Kidney (tissue), 14 donors: ENCODE measurements around the gene SLCO4A1. TPM values are rescaled to one million over a fixed set of nuclear protein-coding genes. Genes with fewer than 3 reads are reported as not detected.

ENCODE experiments used
- DNase-seq, 5 donors: peaks; one replicate each; pipeline ENCODE4 v3.0.0-alpha.2; 2013 to 2020
- FAIRE-seq: peaks from 2 replicates; lab custom pipeline; 2012; peaks lifted over from hg19 to GRCh38; lab: Jason Lieb, UNC
- H3K27ac ChIP-seq, 2 donors: one replicate each; pipeline ENCODE4 v1.7.0; 2013; ENCODE audit warnings: low read depth in 2 of 2, low read length in 2 of 2, inconsistent platforms in 1 of 2
- H3K27me3 ChIP-seq: one replicate; pipeline ENCODE4 v1.7.1; 2013; ENCODE audit warnings: low read length, inconsistent platforms; ENCODE audit not compliant: control insufficient read depth, insufficient read depth
- H3K36me3 ChIP-seq, 3 donors: one replicate each; pipeline versions ENCODE4 v1.7.0 to v1.7.1; 2013; ENCODE audit warnings: low read length in 3 of 3, control low read depth in 1 of 3, inconsistent platforms in 1 of 3; ENCODE audit not compliant: insufficient read depth in 3 of 3, control insufficient read depth in 2 of 3
- H3K4me1 ChIP-seq, 3 donors: one replicate each; pipeline versions ENCODE4 v1.7.0 to v1.7.1; 2013; ENCODE audit warnings: low read length in 3 of 3, inconsistent platforms in 1 of 3, low read depth in 1 of 3; ENCODE audit not compliant: control insufficient read depth in 2 of 3, insufficient read depth in 2 of 3
- H3K4me3 ChIP-seq, 3 donors: one replicate each; pipeline versions ENCODE4 v1.7.0 to v1.8.1; 2013; ENCODE audit warnings: low read length in 3 of 3, control low read depth in 1 of 3, inconsistent platforms in 1 of 3
- H3K9ac ChIP-seq, 3 donors: one replicate each; pipeline versions ENCODE4 v1.7.0 to v1.7.1; 2013; ENCODE audit warnings: low read length in 3 of 3, control low read depth in 1 of 3, inconsistent platforms in 1 of 3
- H3K9me3 ChIP-seq, 3 donors: one replicate each; pipeline versions ENCODE4 v1.7.0 to v1.7.1; 2013; ENCODE audit warnings: low read length in 3 of 3, control low read depth in 1 of 3, inconsistent platforms in 1 of 3; ENCODE audit not compliant: control insufficient read depth in 2 of 3, insufficient read depth in 1 of 3
- intact Hi-C: fragments of 100-400 bp; cut with DNase I; formaldehyde crosslinking; loops from one replicate; pipeline ENCODE4 v1.11.1; 2022
- polyA plus RNA-seq: library from polyadenylated mRNA; stranded (reverse); fragments of 350-450 nt; fragmentation: Illumina TruSeq; extraction: RNeasy Lipid Tissue Mini Kit (QIAGEN cat#74804); gene quantifications from one replicate; pipeline ENCODE4 v1.2.3, GENCODE V29; 2014; ENCODE audit warnings: low read depth, low replicate concordance; ENCODE audit not compliant: insufficient read depth
- total RNA-seq: library from RNA; stranded (reverse); fragmentation: NEBNext Ultra II Directional; extraction: Animal tissue kit (Norgen Biotek cat#: 25700); gene quantifications from one replicate; pipeline ENCODE4 v1.2.1, GENCODE V29; 2021
- TF ChIP-seq, protein P1 (sequence below): IDR thresholded peaks from 3 replicates; pipeline ENCODE4 v1.5.1; 2012; ENCODE audit warnings: mild to moderate bottlenecking, moderate library complexity, borderline replicate concordance; ENCODE audit not compliant: insufficient read depth; ENCODE audit errors: extremely low read depth
- donor health status: control.
- donor health status: control.
- donor health status: control.
- donor health status: control.
- donor health status: control.
- donor health status: DM: yes; HTN: yes; CAD: no.
- donor health status: Normal renal cell carcinoma (clear cell type).

The SLCO4A1 gene
- total and polyA plus RNA-seq, 2 donors from 2014 or later, result 12.4 to 80.3 TPM

DNA sequence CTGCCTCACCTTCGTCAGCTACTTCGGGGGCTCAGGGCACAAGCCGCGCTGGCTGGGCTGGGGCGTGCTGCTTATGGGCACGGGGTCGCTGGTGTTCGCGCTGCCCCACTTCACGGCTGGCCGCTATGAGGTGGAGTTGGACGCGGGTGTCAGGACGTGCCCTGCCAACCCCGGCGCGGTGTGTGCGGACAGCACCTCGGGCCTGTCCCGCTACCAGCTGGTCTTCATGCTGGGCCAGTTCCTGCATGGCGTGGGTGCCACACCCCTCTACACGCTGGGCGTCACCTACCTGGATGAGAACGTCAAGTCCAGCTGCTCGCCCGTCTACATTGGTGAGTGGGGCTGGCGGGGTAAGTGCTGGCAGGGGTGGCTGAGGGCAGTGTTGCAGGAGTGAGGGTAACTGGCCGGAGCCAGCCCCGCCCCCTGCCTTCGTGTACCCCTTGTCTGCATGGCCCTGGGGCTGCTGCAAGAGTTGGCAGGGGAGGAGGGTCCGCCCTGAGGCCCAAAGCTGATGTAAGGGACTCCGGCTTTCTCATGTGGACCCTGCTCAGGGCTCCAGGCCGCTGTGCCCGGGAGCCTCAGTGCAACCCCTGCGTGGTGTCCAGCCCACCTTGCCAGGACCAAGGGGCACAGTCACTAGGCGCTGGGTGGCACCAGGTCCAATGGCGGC lies 14.8 kb downstream of the SLCO4A1 start:
- DNase-seq (no peak), FAIRE-seq (no peak)
- Histone ChIP-seq H3K36me3 (no peaks in the 10 kb centered on the region), H3K27me3 (no peaks in the 10 kb centered on the region), H3K4me1 (peaks cover 0 to 10% (median 8%) of the 10 kb centered on the region in 3 donors), H3K9ac (no peak overlapping the region), H3K4me3 (no peak overlapping the region), H3K27ac (no peak overlapping the region), H3K9me3 (no peaks in the 10 kb centered on the region)
- intact Hi-C loops, result no loop called here
- TF ChIP-seq, protein P1, sequence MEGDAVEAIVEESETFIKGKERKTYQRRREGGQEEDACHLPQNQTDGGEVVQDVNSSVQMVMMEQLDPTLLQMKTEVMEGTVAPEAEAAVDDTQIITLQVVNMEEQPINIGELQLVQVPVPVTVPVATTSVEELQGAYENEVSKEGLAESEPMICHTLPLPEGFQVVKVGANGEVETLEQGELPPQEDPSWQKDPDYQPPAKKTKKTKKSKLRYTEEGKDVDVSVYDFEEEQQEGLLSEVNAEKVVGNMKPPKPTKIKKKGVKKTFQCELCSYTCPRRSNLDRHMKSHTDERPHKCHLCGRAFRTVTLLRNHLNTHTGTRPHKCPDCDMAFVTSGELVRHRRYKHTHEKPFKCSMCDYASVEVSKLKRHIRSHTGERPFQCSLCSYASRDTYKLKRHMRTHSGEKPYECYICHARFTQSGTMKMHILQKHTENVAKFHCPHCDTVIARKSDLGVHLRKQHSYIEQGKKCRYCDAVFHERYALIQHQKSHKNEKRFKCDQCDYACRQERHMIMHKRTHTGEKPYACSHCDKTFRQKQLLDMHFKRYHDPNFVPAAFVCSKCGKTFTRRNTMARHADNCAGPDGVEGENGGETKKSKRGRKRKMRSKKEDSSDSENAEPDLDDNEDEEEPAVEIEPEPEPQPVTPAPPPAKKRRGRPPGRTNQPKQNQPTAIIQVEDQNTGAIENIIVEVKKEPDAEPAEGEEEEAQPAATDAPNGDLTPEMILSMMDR, result no peak

DNA sequence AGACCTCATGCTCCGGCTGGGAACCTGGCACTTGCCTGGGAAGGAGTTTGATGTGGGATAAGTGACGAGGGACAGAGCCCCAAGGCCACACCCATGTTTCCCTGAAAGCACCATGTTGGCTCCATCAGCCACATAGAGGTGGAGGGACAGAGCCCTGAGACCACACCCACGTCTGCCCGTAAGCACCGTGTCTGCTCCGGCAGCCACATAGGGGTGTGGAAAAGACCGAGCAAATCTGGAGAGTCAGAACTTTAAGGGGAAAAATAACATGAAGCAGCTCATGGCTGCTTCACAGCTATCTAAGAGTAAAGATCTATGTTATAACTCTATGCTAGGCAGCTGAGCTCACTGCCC lies 15.3 kb downstream of the SLCO4A1 start:
- no peak for FAIRE-seq
- intact Hi-C loops, result no loop called here
- no peak overlapping the region for H3K9ac ChIP-seq
- H3K36me3 ChIP-seq, result no peaks in the 10 kb centered on the region
- H3K27ac ChIP-seq, result no peak overlapping the region
- H3K4me3 ChIP-seq, result no peak overlapping the region
- TF ChIP-seq, protein P1, result no peak
- H3K27me3 ChIP-seq, result no peaks in the 10 kb centered on the region
- peaks cover 0 to 8% (median 5%) of the 10 kb centered on the region in 3 donors for H3K4me1 ChIP-seq
- H3K9me3 ChIP-seq, result no peaks in the 10 kb centered on the region
- no peak for DNase-seq

DNA sequence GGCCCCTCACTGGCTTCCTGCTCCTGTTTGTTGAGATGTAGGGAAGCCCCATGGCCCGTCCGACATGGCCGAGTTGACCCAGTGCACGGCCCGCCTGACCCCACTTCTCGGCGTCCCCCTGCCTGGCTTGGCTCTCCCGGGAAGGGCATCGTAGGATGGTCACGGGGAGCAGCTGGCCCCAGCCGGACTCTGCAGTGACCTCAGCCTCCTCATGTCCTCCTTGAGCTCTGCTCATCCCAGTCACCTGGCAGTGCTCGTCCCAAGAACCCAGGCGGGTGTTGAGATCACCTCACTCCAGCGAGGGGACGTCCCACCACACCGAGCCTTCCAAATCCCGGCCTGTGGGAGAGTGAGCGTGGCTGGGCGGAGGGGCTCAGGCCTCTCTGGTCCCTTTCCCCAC lies 15.7 kb downstream of the SLCO4A1 start:
- Histone ChIP-seq H3K9ac (no peak overlapping the region), H3K27ac (no peak overlapping the region), H3K27me3 (no peaks in the 10 kb centered on the region), H3K36me3 (no peaks in the 10 kb centered on the region), H3K9me3 (no peaks in the 10 kb centered on the region), H3K4me3 (no peak overlapping the region), H3K4me1 (peaks cover 0 to 4% (median 1%) of the 10 kb centered on the region in 3 donors)
- no peak for FAIRE-seq
- intact Hi-C loops, result no loop called here
- no peak for DNase-seq
- TF ChIP-seq, protein P1, result no peak
